PC-3 (cell line): ENCODE results near the gene CTNNAL1. TPM values are rescaled to one million over a fixed set of nuclear protein-coding genes. Genes with fewer than 3 reads are reported as not detected.
A peak's percentile ranks its signal among the peaks of the same experiment; 100 is the strongest.

Experiments
- ATAC-seq: fragments of 200-7000 bp; cut with Tn5 transposase; 2 replicates; pipeline ENCODE4 v1.9.1; 2020; ENCODE audit warnings: mild to moderate bottlenecking, moderate library complexity
- BruUV-seq: library from RNA; stranded (reverse); fragments of 400-500 nt; replicated peaks from 2 replicates; lab custom pipeline; 2021; lab: Mats Ljungman, UMichigan
- CTCF ChIA-PET: fragments of 300-600 bp; sonication (Branson Sonifier 250); formaldehyde crosslinking; loops from one replicate; lab custom pipeline; 2022; ENCODE audit warnings: antibody characterized with exemption; lab: Charles Lee
- POLR2A ChIA-PET: fragments of 300-600 bp; sonication (Branson Sonifier 250); formaldehyde crosslinking; loops from one replicate; lab custom pipeline; 2022; ENCODE audit warnings: antibody characterized with exemption; ENCODE audit not compliant: unreplicated experiment; lab: Charles Lee
- DNase-seq: peaks from one replicate; pipeline ENCODE4 v3.0.0-alpha.2; 2015
- H2AFZ ChIP-seq: fragments of 300-600 bp; sonication (generic); 2 replicates; pipeline ENCODE4 v1.6.0; 2016; ENCODE audit warnings: antibody characterized with exemption, low read length
- H3F3A ChIP-seq: fragments of 300-600 bp; sonication (generic); one replicate; pipeline ENCODE4 v1.6.0; 2017; ENCODE audit warnings: antibody characterized with exemption, low read length, control low read depth, mild to moderate bottlenecking; ENCODE audit not compliant: unreplicated experiment
- H3K27ac ChIP-seq: fragments of 300-600 bp; sonication (generic); 2 replicates; pipeline ENCODE4 v1.5.1; 2016; ENCODE audit warnings: mild to moderate bottlenecking, low read length
- H3K27me3 ChIP-seq: fragments of 300-600 bp; sonication (generic); 2 replicates; pipeline ENCODE4 v1.6.1; 2016; ENCODE audit warnings: low read length, mixed read lengths
- H3K36me3 ChIP-seq: fragments of 300-600 bp; sonication (generic); 2 replicates; pipeline ENCODE4 v1.6.1; 2016; ENCODE audit warnings: low read depth, mixed run types, low read length, mixed read lengths
- H3K4me1 ChIP-seq: fragments of 300-600 bp; sonication (generic); 2 replicates; pipeline ENCODE4 v1.5.1; 2016; ENCODE audit warnings: low read length; ENCODE audit not compliant: insufficient read depth
- H3K4me2 ChIP-seq: fragments of 300-600 bp; sonication (generic); 2 replicates; pipeline ENCODE4 v1.6.0; 2016; ENCODE audit warnings: low read length
- H3K4me3 ChIP-seq: fragments of 300-600 bp; sonication (generic); 2 replicates; pipeline ENCODE4 v1.5.1; 2016; ENCODE audit warnings: mild to moderate bottlenecking, low read length, mixed read lengths
- H3K79me2 ChIP-seq: fragments of 300-600 bp; sonication (generic); 2 replicates; pipeline ENCODE4 v1.6.1; 2017; ENCODE audit warnings: low read length, mixed read lengths
- H3K9ac ChIP-seq: fragments of 300-600 bp; sonication (generic); 2 replicates; pipeline ENCODE4 v1.6.0; 2016; ENCODE audit warnings: mild to moderate bottlenecking, low read length
- H3K9me2 ChIP-seq: fragments of 300-600 bp; sonication (generic); replicated peaks from 2 replicates; pipeline ENCODE4 v1.6.1; 2016; ENCODE audit warnings: mixed run types, low read length, mixed read lengths
- H3K9me3 ChIP-seq: fragments of 300-600 bp; sonication (generic); 2 replicates; pipeline ENCODE4 v1.6.1; 2016; ENCODE audit warnings: low read length, mixed read lengths
- H4K20me1 ChIP-seq: fragments of 300-600 bp; sonication (generic); 2 replicates; pipeline ENCODE4 v1.6.1; 2016; ENCODE audit warnings: low read length, mixed read lengths
- EZH2 ChIP-seq: fragments of 300-600 bp; sonication (generic); IDR thresholded peaks from one replicate; pipeline ENCODE4 v1.6.1; 2017; ENCODE audit warnings: antibody characterized with exemption, mild to moderate bottlenecking, low read length; ENCODE audit not compliant: unreplicated experiment
- EZH2phosphoT487 ChIP-seq: fragments of 300-600 bp; sonication (generic); IDR thresholded peaks from 2 replicates; pipeline ENCODE4 v1.6.1; 2018; ENCODE audit warnings: mild to moderate bottlenecking, antibody characterized with exemption, low read length, borderline replicate concordance
- intact Hi-C: fragments of 100-400 bp; cut with micrococcal nuclease; formaldehyde crosslinking; loops from 2 replicates; pipeline ENCODE4 v1.9.0; 2023
- total RNA-seq: library from RNA; depleted of rRNA; stranded (reverse); fragments of >200 nt; gene quantifications from 2 replicates; pipeline ENCODE4 v1.2.3, GENCODE V29; 2014
- TF ChIP-seq, protein P1 (sequence below): fragments of 300-600 bp; sonication (generic); conservative IDR thresholded peaks from 2 replicates; pipeline ENCODE4 v1.5.1; 2017; ENCODE audit warnings: antibody characterized with exemption, low read depth, mild to moderate bottlenecking, low read length

CTNNAL1 gene
- total RNA-seq, 1 experiment from 2014 or later = 97.7 TPM

DNA sequence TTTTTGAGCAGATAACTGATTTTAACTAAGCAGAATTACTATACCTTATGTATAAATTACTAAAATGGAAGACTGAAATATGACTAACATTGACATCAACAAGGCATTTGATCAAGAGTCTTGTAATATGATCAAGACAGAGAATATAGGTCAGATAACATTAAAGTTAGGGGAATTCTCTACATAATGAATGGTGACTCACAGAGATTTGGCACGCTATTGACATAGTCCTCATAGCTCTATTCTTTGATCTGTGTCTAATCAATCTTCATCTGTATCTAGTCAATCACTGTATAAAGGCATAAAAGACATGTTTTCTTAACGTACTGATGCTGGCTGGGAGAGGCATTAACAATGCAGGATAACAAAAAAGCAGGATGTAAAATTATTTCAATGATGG, 61.7 kb downstream of the CTNNAL1 start:
- Histone ChIP-seq H3K9me3 (no peaks in the 10 kb centered on the region), H4K20me1 (no peaks in the 10 kb centered on the region), H3K4me1 (peaks cover 15% of the 10 kb centered on the region), H3F3A (no peaks in the 10 kb centered on the region), H3K79me2 (no peaks in the 10 kb centered on the region), H3K27ac (peak overlapping the region; percentile 26; the same call in 1 of the 2 replicates), H3K4me2 (no peak overlapping the region), H2AFZ (no peak overlapping the region), H3K36me3 (peaks cover 12% of the 10 kb centered on the region), H3K9ac (no peak overlapping the region), H3K27me3 (no peaks in the 10 kb centered on the region), H3K9me2 (no peaks in the 10 kb centered on the region), H3K4me3 (no peak overlapping the region)
- ChIA-PET POLR2A (no interaction called here), CTCF (no interaction called here)
- peak; percentile 51; the same call in 1 of the 2 replicates for ATAC-seq
- TF ChIP-seq, protein P1, sequence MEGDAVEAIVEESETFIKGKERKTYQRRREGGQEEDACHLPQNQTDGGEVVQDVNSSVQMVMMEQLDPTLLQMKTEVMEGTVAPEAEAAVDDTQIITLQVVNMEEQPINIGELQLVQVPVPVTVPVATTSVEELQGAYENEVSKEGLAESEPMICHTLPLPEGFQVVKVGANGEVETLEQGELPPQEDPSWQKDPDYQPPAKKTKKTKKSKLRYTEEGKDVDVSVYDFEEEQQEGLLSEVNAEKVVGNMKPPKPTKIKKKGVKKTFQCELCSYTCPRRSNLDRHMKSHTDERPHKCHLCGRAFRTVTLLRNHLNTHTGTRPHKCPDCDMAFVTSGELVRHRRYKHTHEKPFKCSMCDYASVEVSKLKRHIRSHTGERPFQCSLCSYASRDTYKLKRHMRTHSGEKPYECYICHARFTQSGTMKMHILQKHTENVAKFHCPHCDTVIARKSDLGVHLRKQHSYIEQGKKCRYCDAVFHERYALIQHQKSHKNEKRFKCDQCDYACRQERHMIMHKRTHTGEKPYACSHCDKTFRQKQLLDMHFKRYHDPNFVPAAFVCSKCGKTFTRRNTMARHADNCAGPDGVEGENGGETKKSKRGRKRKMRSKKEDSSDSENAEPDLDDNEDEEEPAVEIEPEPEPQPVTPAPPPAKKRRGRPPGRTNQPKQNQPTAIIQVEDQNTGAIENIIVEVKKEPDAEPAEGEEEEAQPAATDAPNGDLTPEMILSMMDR = no peak
- TF ChIP-seq EZH2 (no peak), EZH2phosphoT487 (no peak)
- no TSS peak for BruUV-seq
- intact Hi-C loops = loop anchor here (10.0 kb wide), 1 partner anchor 83 kb away; no protein-coding TSS in a partner anchor
- DNase-seq = peak; percentile 6

DNA sequence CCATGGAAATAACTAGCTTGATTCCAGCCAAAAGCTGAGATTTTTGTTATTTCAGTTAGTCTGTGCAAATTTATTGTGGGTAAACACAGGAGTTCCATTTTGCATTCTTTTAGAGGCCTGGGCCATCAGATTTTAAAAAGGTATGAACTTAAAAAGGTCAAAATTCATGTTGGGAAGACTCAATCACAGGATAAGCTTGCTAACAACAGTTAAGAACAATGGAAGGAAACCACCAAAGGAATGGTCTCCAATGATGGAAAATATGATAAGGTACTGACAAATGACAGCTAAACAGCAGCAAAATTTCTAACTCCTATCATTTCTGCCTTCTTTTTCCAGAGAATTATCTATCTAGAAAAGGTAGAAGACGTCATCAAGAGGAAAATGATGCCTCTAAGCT, 63.1 kb downstream of the CTNNAL1 start:
- POLR2A ChIA-PET = no interaction called here
- no peaks in the 10 kb centered on the region for H3K9me3 ChIP-seq
- H3K27ac ChIP-seq = no peak overlapping the region
- CTCF ChIA-PET = no interaction called here
- peaks cover 14% of the 10 kb centered on the region for H3K36me3 ChIP-seq
- H2AFZ ChIP-seq = no peak overlapping the region
- peaks cover 10% of the 10 kb centered on the region for H3K4me1 ChIP-seq
- ATAC-seq (no peak), DNase-seq (no peak)
- TF ChIP-seq EZH2 (no peak), EZH2phosphoT487 (no peak)
- TF ChIP-seq, protein P1 = no peak
- H3K9ac ChIP-seq = no peak overlapping the region
- H3K4me2 ChIP-seq = no peak overlapping the region
- H3F3A ChIP-seq = no peaks in the 10 kb centered on the region
- no peaks in the 10 kb centered on the region for H3K27me3 ChIP-seq
- no peak overlapping the region for H3K4me3 ChIP-seq
- H3K79me2 ChIP-seq = no peaks in the 10 kb centered on the region
- BruUV-seq = no TSS peak
- H3K9me2 ChIP-seq = no peaks in the 10 kb centered on the region
- intact Hi-C loops = loop anchor here (10.0 kb wide), 1 partner anchor 85 kb away; no protein-coding TSS in a partner anchor
- H4K20me1 ChIP-seq = no peaks in the 10 kb centered on the region

GRCh38 chr9:108939975-108940374, 73.3 kb downstream of the CTNNAL1 start:
- ChIA-PET CTCF (no interaction called here), POLR2A (no interaction called here)
- Histone ChIP-seq H3K79me2 (peaks cover 8% of the 10 kb centered on the region), H3K4me1 (peaks cover 10% of the 10 kb centered on the region; the same call in 1 of the 2 replicates), H3K4me2 (no peak overlapping the region), H3K27ac (no peak overlapping the region), H3K36me3 (no peaks in the 10 kb centered on the region; the same call in none of the 2 replicates), H3K27me3 (no peaks in the 10 kb centered on the region), H2AFZ (no peak overlapping the region), H3K4me3 (no peak overlapping the region), H3F3A (no peaks in the 10 kb centered on the region), H3K9ac (no peak overlapping the region), H3K9me2 (no peaks in the 10 kb centered on the region), H4K20me1 (no peaks in the 10 kb centered on the region), H3K9me3 (no peaks in the 10 kb centered on the region)
- DNase-seq (no peak), ATAC-seq (no peak)
- intact Hi-C loops = no loop called here
- TF ChIP-seq, protein P1 = no peak
- TF ChIP-seq EZH2 = no peak
- TF ChIP-seq EZH2phosphoT487 = no peak
- no TSS peak for BruUV-seq
